ENCODE measurements around the gene PPME1.
"Not testable (repeated sequence)": the region's sequence is repeated elsewhere in the genome, so short reads cannot be mapped to it uniquely, and the experiment has no call there.

The PPME1 gene, protein sequence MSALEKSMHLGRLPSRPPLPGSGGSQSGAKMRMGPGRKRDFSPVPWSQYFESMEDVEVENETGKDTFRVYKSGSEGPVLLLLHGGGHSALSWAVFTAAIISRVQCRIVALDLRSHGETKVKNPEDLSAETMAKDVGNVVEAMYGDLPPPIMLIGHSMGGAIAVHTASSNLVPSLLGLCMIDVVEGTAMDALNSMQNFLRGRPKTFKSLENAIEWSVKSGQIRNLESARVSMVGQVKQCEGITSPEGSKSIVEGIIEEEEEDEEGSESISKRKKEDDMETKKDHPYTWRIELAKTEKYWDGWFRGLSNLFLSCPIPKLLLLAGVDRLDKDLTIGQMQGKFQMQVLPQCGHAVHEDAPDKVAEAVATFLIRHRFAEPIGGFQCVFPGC

DNA sequence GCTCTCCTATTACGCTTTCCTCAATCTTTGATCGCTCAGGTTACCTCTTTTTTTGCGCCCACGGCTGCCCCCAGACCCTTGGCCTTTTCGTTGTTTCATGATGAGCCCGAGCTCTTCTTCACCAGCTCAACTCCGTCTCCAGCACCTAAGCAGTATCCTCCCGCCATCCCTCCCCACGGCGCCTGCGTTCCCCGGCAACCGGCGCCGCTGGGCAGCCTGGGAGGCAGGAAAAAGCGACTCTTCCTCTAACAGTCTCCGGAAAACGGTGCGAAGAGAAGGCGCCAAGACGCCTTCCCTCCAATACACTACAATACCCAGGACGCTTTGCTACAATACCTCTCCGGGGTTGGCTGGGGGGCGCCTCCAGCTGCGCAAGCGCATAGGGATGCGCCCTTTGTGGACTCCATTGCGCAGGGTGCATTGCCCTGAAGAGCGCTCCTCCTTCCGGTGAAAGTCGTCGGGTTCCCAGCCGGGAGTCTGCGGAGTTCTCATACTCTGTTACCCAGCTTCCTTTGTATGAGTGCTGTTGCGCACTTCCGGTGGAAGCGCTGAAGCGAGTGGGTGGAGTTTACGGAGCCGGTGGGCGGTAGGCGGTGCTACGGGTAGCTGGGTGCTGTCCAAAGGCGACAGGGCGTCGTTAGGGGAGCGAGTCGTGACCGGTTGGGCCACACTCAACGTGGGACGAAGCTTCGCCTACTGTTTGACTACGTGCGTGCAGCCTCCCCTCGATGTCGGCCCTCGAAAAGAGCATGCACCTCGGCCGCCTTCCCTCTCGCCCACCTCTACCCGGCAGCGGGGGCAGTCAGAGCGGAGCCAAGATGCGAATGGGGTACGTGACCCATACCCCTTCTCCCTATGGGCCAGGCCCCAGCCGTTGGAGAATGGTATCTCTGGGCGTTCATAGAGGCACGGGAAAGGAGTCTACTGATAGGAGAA lies at the start of gene PPME1, which contains the start of gene C2CD3:
Gene PPME1 (plus strand): TSS at position 596 of the 936 bp plus-strand sequence. CDS start 133 bp downstream, at position 729.
Gene C2CD3 (minus strand): TSS at position 309 of the 936 bp plus-strand sequence. CDS start 210 bp downstream, at position 99.
- peak within 1 kb of the TSS; percentile 82 for H3K4me3 ChIP-seq (ENCODE audit: low read depth, low read length)

DNA sequence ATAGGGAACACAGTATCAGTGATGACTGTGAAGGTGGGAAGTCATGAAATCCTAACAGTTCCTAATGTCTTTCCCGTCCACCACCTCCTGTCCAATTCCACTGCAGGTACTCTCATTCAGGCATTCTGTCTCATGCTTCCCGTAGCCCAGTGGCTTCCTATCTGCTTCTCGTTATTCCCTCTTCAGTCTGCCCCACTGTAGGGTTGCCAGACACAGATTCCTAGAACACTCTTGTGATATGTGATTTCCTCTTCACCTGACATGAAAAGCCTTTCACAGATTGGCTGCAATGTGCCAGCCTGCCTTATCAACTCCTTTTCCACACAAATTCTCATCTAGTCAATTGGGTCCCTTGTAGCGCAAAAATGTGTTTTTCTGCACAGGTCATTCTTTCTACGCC lies 49.3 kb upstream of the PPME1 start:
- H3K4me3 ChIP-seq (ENCODE audit: low read depth, low read length) = no peak overlapping the region

DNA sequence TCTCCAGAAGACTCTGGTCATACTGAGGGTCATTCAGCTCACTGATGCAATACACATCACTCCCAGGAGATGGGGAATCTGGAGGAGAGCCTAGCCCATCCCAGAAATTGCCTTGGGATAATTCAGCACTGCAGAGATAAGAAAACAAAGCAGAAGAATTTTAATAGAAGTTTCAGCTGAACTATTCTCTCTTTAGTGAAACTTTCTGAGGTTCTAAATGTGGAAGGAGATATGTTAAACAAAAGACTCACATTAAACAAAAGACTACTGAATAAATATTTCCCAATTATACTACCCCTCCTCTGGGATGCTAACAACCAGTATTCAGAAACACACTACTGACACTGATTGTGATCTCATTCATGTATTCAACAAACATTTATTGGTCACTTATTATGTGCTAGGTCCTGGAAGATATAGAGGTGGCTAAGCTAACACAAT lies 48.1 kb upstream of the PPME1 start:
- no peak overlapping the region for H3K4me3 ChIP-seq (ENCODE audit: low read depth, low read length)

DNA sequence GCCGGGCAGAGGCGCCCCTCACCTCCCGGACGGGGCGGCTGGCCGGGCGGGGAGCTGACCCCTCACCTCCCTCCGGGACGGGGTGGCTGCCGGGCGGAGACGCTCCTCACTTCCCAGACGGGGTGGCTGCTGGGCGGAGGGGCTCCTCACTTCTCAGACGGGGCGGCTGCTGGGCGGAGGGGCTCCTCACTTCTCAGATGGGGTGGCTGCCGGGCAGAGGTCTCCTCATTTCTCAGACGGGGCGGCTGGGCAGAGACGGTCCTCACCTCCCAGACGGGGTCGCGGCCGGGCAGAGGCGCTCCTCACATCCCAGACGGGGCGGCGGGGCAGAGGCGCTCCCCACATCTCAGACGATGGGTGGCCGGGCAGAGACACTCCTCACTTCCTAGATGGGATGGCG lies 42.0 kb upstream of the PPME1 start:
- H3K4me3 ChIP-seq (ENCODE audit: low read depth, low read length) = not testable (repeated sequence)

DNA sequence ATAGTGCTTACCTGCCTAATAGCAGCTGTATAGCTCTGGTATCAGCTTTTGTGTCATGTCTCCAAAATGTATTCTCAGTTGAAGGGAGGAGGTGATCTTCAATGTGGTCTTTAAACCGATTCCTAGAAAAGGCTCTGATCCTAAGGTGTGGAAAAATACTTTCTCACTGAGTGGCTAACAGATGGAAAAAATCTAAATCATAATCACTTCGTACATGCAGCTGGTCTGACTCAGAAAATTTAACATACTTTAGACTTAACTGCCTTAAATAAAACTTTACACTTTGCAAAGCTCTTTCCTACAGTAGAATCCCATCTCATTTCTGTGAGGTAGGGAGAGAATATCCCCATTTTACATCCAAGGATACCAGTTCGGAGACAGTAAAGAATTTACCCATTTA lies 38.3 kb upstream of the PPME1 start:
- no peak overlapping the region for H3K4me3 ChIP-seq (ENCODE audit: low read depth, low read length)

DNA sequence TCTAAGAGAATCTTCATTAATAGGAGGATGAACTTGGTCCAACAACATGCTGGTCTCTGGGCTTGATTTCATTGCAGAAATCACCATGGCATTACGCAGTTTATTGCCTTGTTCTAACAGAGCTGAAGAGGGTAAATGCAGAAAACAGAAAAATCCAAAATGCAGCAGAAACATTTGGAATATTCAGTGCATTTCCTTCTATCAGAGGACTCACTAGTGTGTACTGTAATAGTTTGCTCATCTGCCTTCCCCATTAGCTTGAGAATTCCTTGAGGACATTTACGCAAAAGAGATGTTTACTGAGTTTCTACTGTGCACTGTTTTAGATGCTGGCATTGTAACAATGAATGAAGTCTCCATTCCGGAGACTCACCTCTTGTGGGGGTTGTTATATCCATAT lies 37.7 kb upstream of the PPME1 start:
- H3K4me3 ChIP-seq (ENCODE audit: low read depth, low read length) = no peak overlapping the region

DNA sequence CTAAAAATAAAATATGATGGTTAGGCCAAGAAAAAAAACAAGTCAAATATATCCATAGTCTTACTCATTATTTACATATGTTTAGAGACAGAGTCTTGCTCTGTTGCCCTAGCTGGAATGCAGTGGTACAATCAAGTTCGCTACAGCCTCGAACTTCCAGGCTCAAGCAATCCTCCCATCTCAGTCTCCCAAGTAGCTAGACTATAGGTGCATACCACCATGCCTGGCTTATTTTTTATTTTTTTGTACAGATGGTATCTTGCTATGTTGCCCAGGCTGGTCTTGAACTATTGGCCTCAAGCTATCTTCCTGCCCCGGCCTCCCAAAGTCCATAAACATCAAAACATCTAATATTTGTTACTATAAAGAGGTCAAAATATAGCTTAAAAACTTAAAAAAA lies 36.4 kb upstream of the PPME1 start:
- H3K4me3 ChIP-seq (ENCODE audit: low read depth, low read length) = no peak overlapping the region

DNA sequence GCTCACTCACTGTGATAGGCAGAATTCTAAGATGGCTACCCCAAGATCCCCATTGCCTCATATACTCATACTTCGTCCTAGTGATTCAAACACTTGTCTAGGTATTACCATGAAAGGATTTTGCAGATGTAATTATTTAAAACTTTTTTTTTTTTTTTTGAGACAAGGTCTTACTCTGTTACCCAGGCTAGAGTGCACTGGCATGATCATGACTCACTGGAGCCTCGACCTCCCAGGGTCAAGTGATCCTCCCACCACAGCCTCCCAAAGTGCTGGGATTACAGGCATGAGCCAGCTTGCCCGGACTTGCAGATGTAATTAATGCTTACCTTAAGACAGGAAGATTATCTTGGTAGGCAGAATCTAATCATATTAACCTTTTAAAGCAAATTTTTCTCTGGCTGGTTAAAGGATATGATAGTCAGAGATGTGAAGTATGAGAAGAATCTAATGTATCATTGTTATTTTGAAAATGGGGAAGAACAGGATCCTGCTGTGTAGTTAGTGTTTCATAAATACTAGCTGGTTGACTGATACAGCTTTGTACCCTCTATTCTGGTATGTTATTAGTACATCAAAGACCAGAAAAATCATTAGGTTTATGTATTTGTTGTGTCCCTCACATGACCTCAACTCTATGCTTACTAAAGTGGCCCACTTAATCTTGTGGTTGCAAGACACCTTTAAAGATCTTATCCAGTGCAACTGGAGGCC lies 35.8 kb upstream of the PPME1 start:
- H3K4me3 ChIP-seq (ENCODE audit: low read depth, low read length) = no peak overlapping the region

DNA sequence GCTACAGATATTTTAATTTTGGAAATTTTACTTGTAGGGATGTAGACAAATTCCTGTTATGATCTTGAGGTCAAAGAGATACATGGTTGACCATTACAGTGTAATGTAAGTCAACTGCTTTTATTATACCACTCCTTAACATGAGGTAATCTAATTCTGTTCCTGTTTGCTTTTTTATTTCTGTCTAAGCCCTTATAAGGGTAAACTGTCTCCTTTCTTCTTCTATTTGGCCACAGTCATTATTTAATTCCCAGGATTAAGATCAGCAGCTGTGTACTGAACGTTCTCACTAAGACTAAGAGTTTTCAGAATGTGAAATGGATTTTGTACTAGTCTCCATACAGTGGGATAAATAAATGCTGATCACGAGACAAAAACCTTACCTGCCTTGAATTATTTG lies 33.1 kb upstream of the PPME1 start:
- no peak overlapping the region for H3K4me3 ChIP-seq (ENCODE audit: low read depth, low read length)

DNA sequence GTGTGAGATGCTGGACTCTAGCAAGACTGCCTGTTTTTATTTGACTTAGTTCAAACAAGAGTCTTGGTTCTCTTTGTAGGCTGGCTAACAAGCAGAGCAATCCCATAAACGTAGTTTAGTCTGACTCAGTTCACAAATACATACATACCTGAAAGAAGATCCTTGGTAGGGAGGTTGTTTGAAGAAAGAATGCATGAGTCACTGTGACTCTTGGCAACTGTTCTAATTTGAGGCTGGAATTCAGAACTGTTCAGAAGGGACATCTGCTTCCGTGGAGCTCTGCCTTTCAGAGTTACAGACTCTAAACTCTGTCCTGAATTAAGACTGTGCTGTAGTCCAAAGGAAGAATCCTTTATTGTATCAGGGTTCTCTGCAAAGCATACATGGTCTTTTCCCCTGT lies 32.5 kb upstream of the PPME1 start:
- no peak overlapping the region for H3K4me3 ChIP-seq (ENCODE audit: low read depth, low read length)

DNA sequence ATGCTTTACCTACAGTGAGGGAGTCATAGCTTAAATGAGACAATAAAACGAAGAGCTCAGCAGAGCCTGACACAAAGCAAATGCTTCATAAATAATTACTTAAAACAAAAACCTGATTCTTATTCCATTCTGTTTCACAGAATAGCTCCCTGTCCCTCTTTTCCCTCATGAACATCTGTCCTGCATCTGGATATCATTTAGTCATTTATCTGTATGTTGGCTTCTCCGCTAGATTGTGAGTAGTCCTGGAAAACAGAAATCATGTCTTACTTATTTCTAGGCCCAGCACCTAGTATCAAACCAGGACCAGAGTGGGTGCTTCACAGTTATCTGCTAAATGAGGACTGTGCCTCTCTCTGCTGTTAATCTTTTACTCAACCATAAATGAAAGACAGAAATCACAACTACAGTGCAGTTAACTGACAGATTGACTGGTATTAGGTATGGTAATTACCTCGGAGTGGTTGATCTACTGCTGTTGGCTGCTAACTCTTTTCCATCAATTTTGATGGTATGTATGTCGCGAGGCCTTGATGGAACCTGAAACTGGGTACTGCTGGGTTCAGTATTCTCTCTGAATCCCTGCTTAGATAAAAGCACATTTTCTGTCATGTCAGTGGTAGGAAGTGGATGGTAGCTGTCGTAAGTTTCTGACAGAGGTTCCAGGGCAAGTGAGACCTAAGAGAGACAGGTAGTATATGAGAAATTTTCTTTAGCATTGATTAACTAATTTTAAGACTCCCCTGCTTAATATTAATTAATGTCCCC lies 31.8 kb upstream of the PPME1 start:
- no peak overlapping the region for H3K4me3 ChIP-seq (ENCODE audit: low read depth, low read length)

DNA sequence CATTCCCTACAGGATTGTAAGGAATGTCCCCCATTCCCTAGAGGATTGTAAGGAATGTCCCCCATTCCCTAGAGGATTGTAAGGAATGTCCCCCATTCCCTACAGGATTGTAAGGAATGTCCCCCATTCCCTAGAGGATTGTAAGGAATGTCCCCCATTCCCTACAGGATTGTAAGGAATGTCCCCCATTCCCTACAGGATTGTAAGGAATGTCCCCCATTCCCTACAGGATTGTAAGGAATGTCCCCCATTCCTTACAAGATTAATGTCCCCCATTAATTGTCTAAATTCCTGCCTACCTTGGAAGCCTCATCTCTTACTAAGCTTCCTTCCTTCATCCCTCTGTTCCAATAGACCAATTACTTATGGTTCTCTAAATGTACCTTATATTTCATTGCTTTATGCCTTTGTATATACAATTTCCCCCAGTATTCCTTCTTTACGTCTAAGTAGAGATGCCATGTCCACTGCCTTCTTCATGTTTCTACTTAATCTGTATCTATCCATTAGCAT lies 31.1 kb upstream of the PPME1 start:
- not testable (repeated sequence) for H3K4me3 ChIP-seq (ENCODE audit: low read depth, low read length)

DNA sequence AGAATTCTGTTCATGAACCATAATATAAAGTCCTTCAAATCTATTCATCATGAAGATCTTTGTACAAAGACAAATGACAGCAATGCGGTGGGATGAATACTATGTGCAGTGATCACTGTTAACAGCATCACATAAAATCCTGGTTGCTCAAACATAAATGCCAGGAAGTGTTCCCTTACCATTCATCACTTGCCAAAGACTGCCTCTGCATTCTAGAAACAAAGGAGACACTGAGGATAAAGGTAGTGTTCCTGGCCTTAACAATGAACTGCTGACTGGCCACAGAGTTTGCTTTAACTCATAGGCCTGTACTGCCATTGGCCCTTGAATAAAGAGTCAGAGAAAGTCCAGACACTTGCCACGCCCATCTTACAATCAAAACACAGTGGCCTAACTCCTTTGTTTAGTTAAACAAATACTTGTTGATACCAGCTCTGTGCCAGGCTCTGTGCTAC lies 29.8 kb upstream of the PPME1 start:
- no peak overlapping the region for H3K4me3 ChIP-seq (ENCODE audit: low read depth, low read length)

DNA sequence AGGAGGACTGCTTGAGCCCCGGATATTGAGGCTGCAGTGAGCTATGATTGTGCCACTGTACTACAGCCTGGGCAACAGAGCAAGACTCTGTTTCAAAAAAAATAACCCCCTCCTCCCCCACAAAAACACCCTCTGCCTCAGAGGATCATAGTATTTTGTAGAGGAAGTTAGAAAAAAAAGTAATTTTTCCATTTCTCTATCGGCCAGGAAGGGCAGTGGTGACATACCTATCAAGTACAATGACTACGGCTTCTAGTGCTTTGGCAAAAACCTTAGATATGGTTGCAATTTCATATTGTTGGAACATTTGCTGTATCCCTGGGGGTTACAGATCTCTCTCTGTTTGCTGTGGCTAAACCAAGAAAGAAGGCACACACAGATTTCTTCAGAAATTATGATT lies 29.2 kb upstream of the PPME1 start:
- no peak overlapping the region for H3K4me3 ChIP-seq (ENCODE audit: low read depth, low read length)

DNA sequence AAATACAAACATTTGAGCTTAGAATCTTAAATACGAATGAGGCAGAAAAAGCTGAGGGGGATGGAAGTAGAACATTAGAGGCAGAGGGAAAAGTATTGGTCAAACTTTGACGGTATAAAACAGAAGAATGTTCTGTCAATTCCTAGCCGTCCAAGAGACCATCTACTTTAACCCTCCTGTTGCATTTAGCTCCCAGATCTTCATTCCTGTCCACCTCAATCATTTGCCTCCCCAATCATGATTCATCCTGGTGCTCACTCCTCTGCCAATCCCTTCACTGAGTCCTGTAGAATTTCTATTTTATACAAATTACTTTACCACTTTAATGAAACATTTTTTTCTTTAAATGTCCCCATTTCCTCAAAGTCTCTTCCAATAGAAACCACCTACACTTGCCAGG lies 28.5 kb upstream of the PPME1 start:
- H3K4me3 ChIP-seq (ENCODE audit: low read depth, low read length) = no peak overlapping the region

DNA sequence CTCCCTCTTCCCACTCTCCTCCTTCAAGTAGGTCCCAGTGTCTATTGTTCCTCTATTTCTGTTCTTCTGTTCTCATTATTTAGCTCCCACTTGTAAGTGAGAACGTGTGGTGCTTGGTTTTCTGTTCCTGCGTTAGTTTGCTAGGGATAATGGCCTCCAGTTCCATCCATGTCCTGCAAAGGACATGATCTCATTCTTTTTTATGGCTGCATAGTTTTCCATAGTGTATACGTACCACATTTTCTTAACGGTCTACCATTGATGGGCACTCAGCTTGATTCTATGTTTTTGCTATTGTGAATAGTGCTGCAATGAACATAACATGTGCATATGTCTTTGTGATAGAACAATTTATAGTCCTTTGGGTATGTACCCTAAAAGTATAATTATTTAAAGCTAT lies 26.5 kb upstream of the PPME1 start:
- H3K4me3 ChIP-seq (ENCODE audit: low read depth, low read length) = no peak overlapping the region

DNA sequence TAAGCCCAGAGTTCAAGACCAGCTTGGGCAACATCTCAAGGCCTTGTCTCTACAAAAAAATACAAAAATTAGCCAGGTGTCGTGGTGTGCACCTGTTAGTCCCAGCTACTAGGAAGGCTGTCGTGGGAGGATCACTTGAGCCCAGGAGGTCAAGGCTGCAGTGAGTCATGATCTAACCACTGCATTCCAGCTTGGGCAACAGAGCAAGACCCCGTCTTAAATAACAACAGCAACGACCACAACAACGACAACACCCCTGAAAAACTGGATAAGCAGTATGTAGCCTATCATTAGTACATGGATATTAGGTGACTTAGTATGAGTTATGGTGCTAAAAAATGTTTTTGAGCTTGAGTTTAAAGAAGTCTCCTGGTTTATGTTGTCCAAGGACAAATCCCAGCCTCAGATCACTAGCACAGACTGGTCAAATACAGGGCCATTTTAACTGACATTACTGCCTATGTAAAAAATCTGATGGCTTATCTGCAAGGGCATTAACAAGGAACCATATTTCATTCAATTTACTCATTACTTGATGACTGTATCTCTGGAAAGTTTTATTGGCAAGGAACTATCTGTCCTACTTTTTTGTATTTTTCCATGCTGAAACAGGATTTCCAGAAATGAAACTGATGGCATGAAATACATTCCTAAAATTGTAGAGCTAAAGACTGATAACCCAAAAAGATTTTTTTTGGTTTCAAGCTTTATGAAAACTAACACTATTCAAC lies 23.7 kb upstream of the PPME1 start:
- no peak overlapping the region for H3K4me3 ChIP-seq (ENCODE audit: low read depth, low read length)

DNA sequence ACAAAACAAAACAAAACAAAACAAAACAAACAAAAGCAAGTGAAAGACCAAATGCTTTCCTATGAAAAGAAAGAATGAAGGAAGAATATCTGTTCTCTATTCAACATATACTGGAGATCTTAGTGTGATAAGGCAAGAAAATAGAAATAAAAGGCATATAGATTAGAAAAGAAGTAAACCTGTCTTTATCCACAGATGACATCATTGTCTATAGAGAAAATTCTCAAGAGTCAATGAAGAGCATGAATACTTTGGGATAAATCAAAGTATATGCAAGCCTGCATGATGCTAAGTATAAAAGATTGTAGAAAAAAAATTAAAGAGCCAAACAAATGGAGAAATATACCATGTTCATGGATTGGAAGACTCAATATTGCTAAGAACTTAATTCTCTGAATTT lies 17.9 kb upstream of the PPME1 start:
- no peak overlapping the region for H3K4me3 ChIP-seq (ENCODE audit: low read depth, low read length)

DNA sequence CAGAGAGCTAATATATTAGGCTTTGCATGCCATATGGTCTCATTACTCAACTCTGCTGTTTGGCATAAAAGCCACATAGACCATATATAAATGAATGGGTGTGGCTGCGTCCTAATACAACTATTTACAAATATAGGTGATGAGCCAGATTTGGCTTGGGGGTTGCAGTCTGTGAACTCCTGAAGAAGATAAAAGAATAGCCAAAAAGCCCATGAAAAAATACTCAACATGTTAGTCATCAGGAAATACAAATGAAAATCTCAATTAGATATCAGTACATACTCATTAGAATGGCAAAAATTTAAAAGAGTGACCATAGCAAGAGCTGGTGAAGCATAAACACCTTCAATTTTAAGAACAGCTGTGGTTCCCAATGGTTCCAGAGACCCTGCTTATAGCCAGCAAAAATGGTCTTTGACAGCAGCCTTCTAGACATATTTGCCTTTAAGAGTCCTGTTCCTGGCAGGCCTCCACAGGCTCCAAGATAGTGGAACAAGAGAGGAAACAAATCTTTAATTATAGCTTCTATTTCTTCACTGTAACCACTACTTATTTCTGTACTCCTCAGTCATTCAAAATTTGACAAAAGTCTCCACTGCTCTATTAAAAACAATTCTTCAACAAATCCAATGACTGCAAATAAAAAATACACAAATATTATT lies 16.3 kb upstream of the PPME1 start:
- no peak overlapping the region for H3K4me3 ChIP-seq (ENCODE audit: low read depth, low read length)
